Progenitor cell of endocrine pancreas (in vitro differentiated cells): ENCODE data around the gene DHX57. TPM values are rescaled to one million over a fixed set of nuclear protein-coding genes. Genes with fewer than 3 reads are reported as not detected.

Source experiments
- DNase-seq: peaks from one replicate; pipeline ENCODE4 v3.0.0; 2021; ENCODE audit warnings: low spot score; ENCODE audit not compliant: unreplicated experiment
- H3K27ac Mint-ChIP-seq: 2 replicates; pipeline ENCODE4 v1.8.0; 2021; ENCODE audit warnings: mild to moderate bottlenecking, moderate library complexity, mixed read lengths
- H3K27me3 Mint-ChIP-seq: 2 replicates; pipeline ENCODE4 v1.8.0; 2021; ENCODE audit warnings: mixed read lengths
- H3K36me3 Mint-ChIP-seq: 2 replicates; pipeline ENCODE4 v1.8.0; 2022; ENCODE audit warnings: mixed read lengths; ENCODE audit not compliant: insufficient read depth
- H3K4me1 Mint-ChIP-seq: 2 replicates; pipeline ENCODE4 v1.8.0; 2021; ENCODE audit warnings: low read depth, mixed read lengths
- H3K4me3 Mint-ChIP-seq: 2 replicates; pipeline ENCODE4 v1.8.0; 2021; ENCODE audit warnings: low read depth, mild to moderate bottlenecking, moderate library complexity, mixed read lengths
- H3K9me3 Mint-ChIP-seq: 2 replicates; pipeline ENCODE4 v1.8.0; 2021; ENCODE audit warnings: low read depth, mixed read lengths
- CTCF ChIP-seq: fragments of 200-600 bp; sonication (generic); IDR thresholded peaks from one replicate; pipeline ENCODE4 v1.5.0; 2021; ENCODE audit warnings: antibody characterized with exemption, mild to moderate bottlenecking; ENCODE audit not compliant: unreplicated experiment
- total RNA-seq: library from RNA; stranded (reverse); gene quantifications from 2 replicates; pipeline ENCODE4 v1.2.1, GENCODE V29; 2021

Gene DHX57
- total RNA-seq, 1 donor from 2014 or later, result 30.4 TPM

- peaks cover 39% of the 10 kb centered on the region for H3K36me3 Mint-ChIP-seq
These were observed 125.5 kb downstream of the DHX57 start for GRCh38 chr2:38750011-38750890.

GRCh38 chr2:38748943-38749804 is 126.6 kb downstream of the DHX57 start:
- Mint-ChIP-seq H3K27me3 (no peaks in the 10 kb centered on the region), H3K27ac (peak overlapping the region; percentile 88), H3K36me3 (peaks cover 43% of the 10 kb centered on the region), H3K9me3 (no peaks in the 10 kb centered on the region), H3K4me3 (peak overlapping the region; percentile 92), H3K4me1 (peaks cover 44% of the 10 kb centered on the region)
- no peak for TF ChIP-seq CTCF
- no peak for DNase-seq

More at GRCh38 chr2:38750011-38750890, 125.5 kb downstream of the DHX57 start:
- Mint-ChIP-seq H3K4me3 (peak overlapping the region; percentile 92), H3K9me3 (no peaks in the 10 kb centered on the region), H3K27me3 (no peaks in the 10 kb centered on the region), H3K27ac (peak overlapping the region; percentile 99), H3K4me1 (peaks cover 44% of the 10 kb centered on the region)
- TF ChIP-seq CTCF, result no peak
- peak; percentile 13 for DNase-seq

GRCh38 chr2:38748391-38748790 is 127.3 kb downstream of the DHX57 start:
- DNase-seq, result no peak
- TF ChIP-seq CTCF, result no peak
- Mint-ChIP-seq H3K9me3 (no peaks in the 10 kb centered on the region), H3K27me3 (no peaks in the 10 kb centered on the region), H3K4me3 (peak overlapping the region; percentile 59), H3K4me1 (peaks cover 43% of the 10 kb centered on the region), H3K36me3 (peaks cover 49% of the 10 kb centered on the region), H3K27ac (peak overlapping the region; percentile 92)

- no peak for TF ChIP-seq CTCF
- no peaks in the 10 kb centered on the region for H3K27me3 Mint-ChIP-seq
- peak overlapping the region; percentile 59 for H3K4me3 Mint-ChIP-seq
- H3K9me3 Mint-ChIP-seq, result no peaks in the 10 kb centered on the region
- H3K36me3 Mint-ChIP-seq, result peaks cover 49% of the 10 kb centered on the region
- peaks cover 43% of the 10 kb centered on the region for H3K4me1 Mint-ChIP-seq
- H3K27ac Mint-ChIP-seq, result peak overlapping the region; percentile 92
- DNase-seq, result no peak
These were observed 127.9 kb downstream of the DHX57 start for GRCh38 chr2:38747819-38748218.

Other genes starting within 250 kb of the DHX57 start
- gene GALM, start 209.8 kb downstream of the DHX57 start, total RNA-seq, result 40.2 and 46.3 TPM in 2 replicates
- 258 TPM in 2 replicates for gene SRSF7, start 124.6 kb downstream of the DHX57 start, total RNA-seq
- 16.3 and 17.5 TPM in 2 replicates for gene GEMIN6, start 97.7 kb downstream of the DHX57 start, total RNA-seq
- 18.2 and 23.9 TPM in 2 replicates for gene MORN2, start within 50 bp of the DHX57 start, total RNA-seq
- 1.4 and 1.7 TPM in 2 replicates for gene ARHGEF33, start 13.9 kb upstream of the DHX57 start, total RNA-seq
- gene SOS1, start 245.1 kb upstream of the DHX57 start, total RNA-seq, result 68.3 and 77.0 TPM in 2 replicates